GM18508 (cell line): Measurements from ENCODE around the gene METTL26.

ENCODE experiments used
- ATAC-seq: cut with Tn5 transposase; IDR thresholded peaks from one replicate; pipeline ENCODE4 v1.9.1; 2021; ENCODE audit warnings: moderate number of reproducible peaks; ENCODE audit not compliant: insufficient read depth, unreplicated experiment

Gene METTL26

DNA sequence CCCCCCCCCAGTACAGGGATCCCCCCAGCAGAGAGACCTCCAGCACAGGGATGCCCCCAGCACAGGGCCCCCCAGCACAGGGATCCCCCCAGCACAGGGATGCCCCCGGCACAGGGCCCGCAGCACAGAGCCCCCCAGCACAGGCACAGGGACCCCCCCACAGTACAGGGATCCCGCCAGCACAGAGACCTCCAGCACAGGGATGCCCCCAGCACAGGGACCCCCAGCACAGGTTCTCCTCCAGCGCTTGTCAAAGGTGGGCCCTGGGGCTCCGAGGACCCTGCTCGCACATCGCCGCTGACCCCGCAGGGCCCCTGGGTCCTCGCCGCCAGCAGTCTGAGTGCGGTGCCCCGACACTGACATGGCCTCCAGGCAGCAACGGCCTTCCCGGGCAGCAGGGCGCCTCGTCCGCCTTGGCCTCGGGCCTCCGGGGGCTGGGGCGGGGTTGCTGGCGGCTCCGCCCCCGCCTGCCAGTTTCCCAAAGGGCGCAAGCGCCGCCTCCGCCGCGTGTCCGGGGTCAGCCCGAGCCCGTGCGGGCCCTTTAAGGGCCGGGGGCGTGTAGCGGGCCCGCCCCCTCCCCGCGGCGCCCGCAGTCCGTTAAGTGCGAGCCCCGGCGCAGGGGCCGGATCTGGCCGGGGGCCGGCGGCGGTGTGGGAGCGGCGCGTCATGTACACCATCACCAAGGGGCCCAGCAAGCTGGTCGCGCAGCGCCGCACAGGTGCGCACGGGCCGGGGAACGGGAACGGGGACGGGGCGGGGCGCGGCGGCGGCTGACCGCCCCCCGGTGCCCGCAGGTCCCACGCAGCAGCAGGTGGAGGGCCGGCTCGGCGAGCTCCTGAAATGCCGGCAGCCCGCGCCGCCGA is 5.5 kb upstream of the METTL26 start, which contains the start of gene MCRIP2:
Gene MCRIP2 (plus strand): TSS at position 503 of the 863 bp plus-strand sequence. CDS start 164 bp downstream, at position 667.
- ATAC-seq: no peak

- no peak for ATAC-seq
These were observed 4.5 kb upstream of the METTL26 start for GRCh38 chr16:640614-641013.

DNA sequence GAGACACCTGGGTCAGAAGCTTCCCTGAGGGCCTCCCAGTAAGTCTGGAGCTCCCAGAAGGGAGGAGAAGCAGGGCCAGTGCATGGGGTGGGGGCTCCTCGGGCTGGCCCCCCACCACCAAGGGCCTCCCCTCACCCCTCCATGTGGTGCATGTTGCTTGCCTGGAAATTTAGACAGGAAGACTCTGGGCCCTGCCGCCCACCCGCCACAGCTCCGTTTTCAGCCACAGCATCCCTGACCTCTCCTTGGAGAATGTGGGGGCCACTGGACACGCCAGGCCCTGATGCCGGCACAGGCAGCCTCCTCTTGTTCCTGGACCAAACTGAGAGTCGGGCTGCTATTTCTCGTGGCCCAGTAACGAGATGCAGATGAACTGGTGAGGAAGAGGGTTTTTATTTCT is 2.7 kb upstream of the METTL26 start:
- ATAC-seq: no peak

DNA sequence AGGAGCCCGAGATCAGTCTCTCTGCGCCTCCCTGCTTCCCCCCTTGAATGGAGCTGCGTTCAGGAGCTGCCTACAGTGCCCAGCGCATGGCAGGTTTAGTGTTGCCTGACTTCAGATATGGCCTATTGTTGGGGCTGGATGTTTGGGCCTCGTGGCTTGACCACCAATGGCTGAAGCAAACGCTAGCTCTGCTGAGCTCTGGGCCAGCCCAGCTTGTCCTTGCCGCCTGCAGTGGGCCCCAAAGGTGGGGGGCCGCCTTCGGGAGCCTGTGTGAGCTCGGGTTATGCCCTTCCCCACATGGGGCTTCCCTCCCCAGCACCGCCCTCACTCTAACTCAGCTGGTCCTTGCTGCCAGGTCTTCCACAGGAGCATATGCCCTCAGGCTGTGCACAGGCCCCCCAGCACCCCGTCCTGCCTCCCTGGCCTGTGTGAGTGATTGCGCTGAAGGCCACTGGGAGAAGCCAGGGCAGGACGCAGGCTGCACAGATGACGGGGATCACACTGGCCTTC is 2.0 kb upstream of the METTL26 start:
- ATAC-seq: no peak

DNA sequence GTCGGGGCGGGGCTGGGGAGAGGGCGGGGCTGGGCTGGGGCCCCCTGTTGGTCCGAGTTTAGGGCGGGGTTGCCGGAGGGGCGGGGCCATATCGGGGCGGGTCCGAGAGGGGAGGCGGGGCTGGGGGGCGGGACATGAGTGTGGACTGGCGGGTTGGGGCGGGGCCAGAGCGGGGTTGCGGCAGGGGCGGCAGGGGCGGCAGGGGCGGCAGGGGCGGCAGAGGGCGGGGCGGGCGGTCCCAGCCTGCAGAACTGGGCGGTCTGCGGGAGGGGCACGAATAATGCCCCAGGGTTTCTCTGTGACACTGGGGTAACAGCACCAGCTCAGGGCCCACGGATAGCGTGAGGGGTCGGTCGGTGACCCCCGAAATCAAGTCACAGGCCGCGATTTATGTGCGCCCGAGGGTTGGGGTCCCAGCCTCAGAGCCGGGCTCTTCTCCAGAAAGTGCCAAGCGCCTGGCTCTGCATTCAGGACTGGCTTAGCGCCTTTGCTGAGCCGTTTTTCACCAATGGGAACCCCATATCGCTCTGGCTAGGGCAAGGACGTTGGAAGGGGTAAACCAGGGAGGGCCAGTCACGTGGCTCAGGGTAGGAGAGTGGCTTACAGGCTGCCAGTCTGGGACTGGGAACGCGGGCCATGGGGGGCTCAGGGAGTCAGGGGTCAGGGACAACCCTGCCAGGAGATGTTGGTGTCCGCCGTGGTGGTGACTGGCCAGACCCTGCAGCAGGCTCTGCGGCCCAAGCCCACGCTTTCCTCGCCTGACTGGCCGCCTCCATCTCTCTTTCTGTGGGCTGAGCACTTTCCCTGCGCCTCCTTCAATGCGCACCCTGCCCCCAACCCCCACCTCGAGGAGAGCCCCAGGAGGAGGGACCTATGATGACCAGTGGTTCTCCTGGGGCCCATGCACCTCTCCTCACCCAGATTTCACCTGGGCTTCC is 1.2 kb upstream of the METTL26 start:
- no peak for ATAC-seq

GRCh38 chr16:635573-636205 is 416 bp downstream of the METTL26 start:
- ATAC-seq: no peak

DNA sequence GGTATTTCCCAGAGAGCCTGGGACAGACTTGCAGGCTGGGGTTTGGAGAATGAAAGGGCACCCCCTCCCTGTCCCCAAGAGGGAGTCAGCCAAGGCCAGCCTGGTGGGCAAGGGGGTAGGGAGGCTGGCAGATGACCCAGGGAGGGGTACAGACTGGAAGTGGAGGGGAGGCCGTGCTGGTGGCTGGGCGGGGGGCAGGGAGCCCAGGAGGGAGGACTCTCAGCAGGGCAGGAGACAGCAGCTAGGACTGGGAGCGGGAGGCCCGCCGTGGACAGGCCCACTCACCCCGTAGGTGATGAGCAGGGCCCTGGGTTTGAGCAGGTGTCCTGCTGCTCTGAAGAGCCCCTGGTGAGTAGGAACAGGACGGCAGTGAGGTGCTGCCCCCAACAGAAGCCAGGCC is 1.1 kb downstream of the METTL26 start:
- no peak for ATAC-seq

DNA sequence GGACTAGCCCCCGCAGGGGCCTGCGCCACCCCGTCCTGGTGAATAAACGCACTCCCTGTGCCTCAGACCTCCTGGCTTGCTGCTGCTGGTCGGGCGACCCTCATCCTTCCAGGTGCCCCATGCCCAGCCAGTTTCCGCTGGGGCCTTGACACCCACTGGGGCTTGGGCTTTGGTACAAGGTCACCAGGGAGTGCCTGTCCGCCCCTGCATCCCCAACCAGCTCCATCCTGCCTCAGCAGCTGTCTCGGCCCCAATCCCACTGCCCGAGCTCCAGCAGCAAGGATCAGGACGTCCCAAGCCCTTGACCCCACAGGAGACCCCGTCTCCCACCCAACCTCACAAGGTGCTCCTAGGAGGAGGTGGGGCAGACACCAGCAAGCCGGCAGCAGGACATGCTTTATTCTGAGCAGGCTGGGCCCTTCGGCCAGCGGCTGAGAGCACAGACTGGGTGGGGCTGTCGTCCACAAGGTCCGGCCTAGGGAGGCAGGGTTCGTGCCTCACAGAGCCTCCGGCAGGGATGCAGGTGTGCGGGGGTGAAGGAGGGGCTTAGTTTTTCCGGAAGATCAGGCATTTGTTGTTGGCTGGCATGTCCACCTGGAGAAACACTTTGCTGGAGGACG is 1.9 kb downstream of the METTL26 start:
- no peak for ATAC-seq

GRCh38 chr16:633336-634050 is 2.6 kb downstream of the METTL26 start:
- no peak for ATAC-seq

- ATAC-seq: no peak
These were observed 3.4 kb downstream of the METTL26 start for GRCh38 chr16:632486-633335.

- no peak for ATAC-seq
These were observed 4.2 kb downstream of the METTL26 start for GRCh38 chr16:631808-632358.

DNA sequence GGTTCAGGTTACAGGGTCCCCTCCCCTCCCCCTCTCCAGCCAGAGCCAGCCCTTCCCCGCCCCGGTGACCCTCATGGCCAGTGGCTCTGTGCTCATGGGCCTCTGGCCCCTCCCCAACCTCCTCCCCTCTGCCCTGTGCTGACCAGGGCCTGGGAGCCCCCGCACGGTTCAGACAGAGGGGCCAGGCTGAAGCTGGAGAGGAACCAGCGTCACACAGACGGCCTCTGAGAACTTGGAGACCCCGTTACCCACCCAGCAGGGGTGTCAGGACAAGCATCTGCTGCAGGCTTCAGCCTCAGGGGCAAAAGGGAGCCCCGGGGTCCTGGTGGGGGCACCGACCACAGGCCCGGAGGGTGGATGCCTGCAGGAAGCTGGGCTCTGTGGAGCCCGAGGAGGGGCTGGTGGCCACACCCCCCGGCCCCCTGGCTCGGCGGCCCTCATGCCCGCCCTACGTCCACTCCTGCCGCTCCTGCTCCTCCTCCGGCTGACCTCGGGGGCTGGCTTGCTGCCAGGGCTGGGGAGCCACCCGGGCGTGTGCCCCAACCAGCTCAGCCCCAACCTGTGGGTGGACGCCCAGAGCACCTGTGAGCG is 5.2 kb downstream of the METTL26 start, which contains the start of gene WFIKKN1:
Gene WFIKKN1 (plus strand): TSS at position 171 of the 591 bp plus-strand sequence. CDS start 269 bp downstream, at position 440.
- no peak for ATAC-seq

GRCh38 chr16:630249-630814 is 5.8 kb downstream of the METTL26 start:
- ATAC-seq: no peak

- ATAC-seq: no peak
These were observed 6.3 kb downstream of the METTL26 start for GRCh38 chr16:629833-630248.

DNA sequence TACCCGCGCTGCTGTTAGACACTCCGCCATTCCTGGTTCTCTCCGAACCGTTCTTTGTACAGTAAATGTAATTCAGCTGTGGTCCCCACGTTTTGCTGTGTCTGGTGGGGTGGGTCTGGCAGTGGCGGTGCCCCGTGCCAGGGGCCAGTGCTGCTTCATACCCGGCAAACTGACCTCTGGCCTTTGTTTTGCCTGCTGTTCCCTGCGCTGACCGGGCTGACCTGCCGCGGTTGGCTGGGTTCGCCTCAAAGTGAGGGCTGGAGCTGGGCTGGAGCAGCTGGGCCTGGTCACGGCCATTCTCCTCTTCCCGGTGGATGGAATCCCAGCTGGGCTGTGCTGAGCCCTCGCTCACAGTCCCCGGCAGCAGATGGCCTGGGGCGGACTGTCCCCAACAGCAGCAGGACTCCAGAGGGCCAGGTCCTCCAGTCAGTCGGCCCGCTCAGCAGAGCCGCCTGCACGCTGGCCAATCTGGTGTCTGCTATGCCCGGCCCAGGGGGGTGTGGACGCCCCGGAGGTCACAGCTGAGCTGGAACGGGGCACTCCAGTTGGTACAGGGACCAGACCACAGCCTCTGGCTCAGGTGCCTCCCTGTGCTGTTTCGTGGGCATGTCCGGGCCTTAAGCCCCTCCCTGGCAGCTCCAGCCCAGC is 6.8 kb downstream of the METTL26 start:
- ATAC-seq: no peak

DNA sequence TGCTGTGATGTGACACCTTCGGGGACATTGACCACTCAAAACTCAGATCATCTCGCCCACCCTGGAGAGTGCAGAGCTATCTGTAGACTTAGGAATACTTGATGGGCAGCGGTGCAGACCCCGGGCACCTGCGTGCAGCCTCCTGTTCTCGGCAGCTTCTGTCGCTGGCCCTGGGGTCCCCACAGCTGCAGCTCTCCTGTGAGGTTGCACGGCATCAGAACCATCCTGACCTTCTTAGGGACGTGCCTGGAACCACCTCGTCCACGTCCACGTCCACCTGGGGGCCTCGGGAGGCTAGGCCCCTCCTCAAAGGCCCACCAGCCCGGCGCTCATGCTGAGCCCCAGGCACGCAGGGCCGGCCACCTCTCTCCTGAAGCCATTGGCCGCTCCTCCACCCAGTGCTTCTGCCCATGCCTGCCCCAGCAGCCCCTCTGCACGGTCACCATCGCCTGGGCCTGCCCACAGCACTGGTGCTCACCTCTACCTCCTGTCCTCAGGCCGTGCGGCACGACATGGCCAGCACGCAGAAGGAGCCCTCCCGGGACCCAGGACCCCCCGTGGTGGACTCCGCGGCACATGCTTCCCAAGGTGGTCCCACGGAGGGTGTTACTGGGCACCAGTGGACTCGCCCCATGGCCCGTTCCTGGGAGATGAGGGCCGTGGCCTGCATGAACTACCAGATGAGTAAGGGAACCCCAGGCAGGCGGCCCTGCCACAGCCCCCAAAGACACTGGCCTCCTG is 7.6 kb downstream of the METTL26 start:
- no peak for ATAC-seq
